ENCODE data around the gene RALGPS2. TPM values are rescaled to one million over a fixed set of nuclear protein-coding genes. Genes with fewer than 3 reads are reported as not detected.

Gene RALGPS2
- total RNA-seq, 1 donor from 2014 or later = 15.0 TPM

DNA sequence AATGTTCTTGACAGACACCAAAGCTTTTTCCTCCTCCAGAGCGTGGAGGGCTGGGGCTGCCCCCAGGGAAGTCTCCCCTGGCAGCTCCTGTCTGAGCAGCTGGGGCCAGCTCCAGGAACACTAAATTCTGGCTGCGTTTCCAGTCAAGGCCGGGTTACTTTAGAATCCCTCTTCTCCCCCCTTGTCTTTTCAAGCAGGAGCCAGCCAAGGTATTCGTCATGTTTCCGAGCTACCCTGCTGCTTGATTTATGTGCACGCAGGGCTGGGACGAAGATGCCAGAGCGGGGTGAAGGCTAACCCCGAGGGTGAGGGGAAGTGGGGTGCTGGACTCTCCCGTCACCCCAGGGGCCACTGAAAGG lies 213.9 kb downstream of the RALGPS2 start:
- no peak for DNase-seq (ENCODE audit: low read depth)

GRCh38 chr1:178939338-178940067 lies 214.5 kb downstream of the RALGPS2 start:
- Histone ChIP-seq H3K36me3 (ENCODE audit: control insufficient read depth, insufficient read depth, low read length) (no peaks in the 10 kb centered on the region), H3K27me3 (ENCODE audit: control insufficient read depth, insufficient read depth, low read length) (no peaks in the 10 kb centered on the region), H3K4me3 (ENCODE audit: low read depth, low read length) (no peak overlapping the region)
- DNase-seq (ENCODE audit: low read depth) = no peak
- no peak for TF ChIP-seq CTCF (IDR thresholded peaks at IDR 0.05; ENCODE audit: insufficient read depth, low read length, severe bottlenecking)
- FAIRE-seq = no peak

More for the DNA sequence above, 213.9 kb downstream of the RALGPS2 start:
- TF ChIP-seq CTCF (IDR thresholded peaks at IDR 0.05; ENCODE audit: insufficient read depth, low read length, severe bottlenecking) = no peak
- H3K4me3 ChIP-seq (ENCODE audit: low read depth, low read length) = no peak overlapping the region
- H3K36me3 ChIP-seq (ENCODE audit: control insufficient read depth, insufficient read depth, low read length) = no peaks in the 10 kb centered on the region
- H3K27me3 ChIP-seq (ENCODE audit: control insufficient read depth, insufficient read depth, low read length) = no peaks in the 10 kb centered on the region
- no peak for FAIRE-seq

- FAIRE-seq (no peak), DNase-seq (ENCODE audit: low read depth) (no peak)
Observed at GRCh38 chr1:178940068-178940765, 215.2 kb downstream of the RALGPS2 start.

GRCh38 chr1:178941261-178941689 lies 216.2 kb downstream of the RALGPS2 start:
- H3K4me3 ChIP-seq (ENCODE audit: low read depth, low read length) = no peak overlapping the region
- no peaks in the 10 kb centered on the region for H3K36me3 ChIP-seq (ENCODE audit: control insufficient read depth, insufficient read depth, low read length)
- FAIRE-seq (no peak), DNase-seq (ENCODE audit: low read depth) (no peak)
- no peaks in the 10 kb centered on the region for H3K27me3 ChIP-seq (ENCODE audit: control insufficient read depth, insufficient read depth, low read length)
- TF ChIP-seq CTCF (IDR thresholded peaks at IDR 0.05; ENCODE audit: insufficient read depth, low read length, severe bottlenecking) = no peak

More at GRCh38 chr1:178940068-178940765, 215.2 kb downstream of the RALGPS2 start:
- no peaks in the 10 kb centered on the region for H3K27me3 ChIP-seq (ENCODE audit: control insufficient read depth, insufficient read depth, low read length)
- H3K4me3 ChIP-seq (ENCODE audit: low read depth, low read length) = no peak overlapping the region
- H3K36me3 ChIP-seq (ENCODE audit: control insufficient read depth, insufficient read depth, low read length) = no peaks in the 10 kb centered on the region
- no peak for TF ChIP-seq CTCF (IDR thresholded peaks at IDR 0.05; ENCODE audit: insufficient read depth, low read length, severe bottlenecking)

DNA sequence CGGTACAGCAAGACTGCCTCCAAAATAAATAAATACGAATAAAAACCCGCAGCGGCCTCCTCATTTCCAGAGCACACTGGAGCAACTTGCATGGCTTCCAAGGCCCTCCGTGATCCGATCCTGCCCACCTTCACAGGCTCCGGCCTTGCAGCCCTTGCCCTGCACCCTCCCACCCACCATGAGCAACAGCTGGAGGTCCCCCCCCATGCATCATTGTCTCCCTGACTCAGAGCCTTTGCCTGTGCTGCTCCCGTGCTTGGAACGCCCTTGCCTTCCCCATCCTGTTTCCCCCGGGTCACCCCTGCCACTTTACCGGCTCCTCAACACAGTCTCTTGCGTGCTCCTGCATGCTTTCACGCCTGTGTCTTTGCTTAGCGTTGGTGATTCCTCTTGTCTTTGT lies 216.8 kb downstream of the RALGPS2 start:
- no peaks in the 10 kb centered on the region for H3K27me3 ChIP-seq (ENCODE audit: control insufficient read depth, insufficient read depth, low read length)
- no peaks in the 10 kb centered on the region for H3K36me3 ChIP-seq (ENCODE audit: control insufficient read depth, insufficient read depth, low read length)
- no peak for FAIRE-seq
- no peak for TF ChIP-seq CTCF (IDR thresholded peaks at IDR 0.05; ENCODE audit: insufficient read depth, low read length, severe bottlenecking)
- H3K4me3 ChIP-seq (ENCODE audit: low read depth, low read length) = no peak overlapping the region
- DNase-seq (ENCODE audit: low read depth) = no peak

All from bronchial epithelial cell (primary cell).